Choroid plexus epithelial cell (primary cell): ENCODE data around the gene FAHD1.

ENCODE experiments used
- DNase-seq: peaks from one replicate; pipeline ENCODE4 v3.0.0-alpha.2; 2010; ENCODE audit warnings: low read depth
- H3K4me3 ChIP-seq: 2 replicates; pipeline ENCODE4 v1.5.1; 2011; ENCODE audit warnings: low read depth, mild to moderate bottlenecking, control low read depth, low read length, moderate library complexity
- TF ChIP-seq, protein P1 (sequence below): conservative IDR thresholded peaks from 2 replicates; pipeline ENCODE4 v1.5.1; 2011; ENCODE audit warnings: low read depth, mild to moderate bottlenecking, control low read depth, inconsistent platforms, low read length, moderate library complexity

Gene FAHD1

DNA sequence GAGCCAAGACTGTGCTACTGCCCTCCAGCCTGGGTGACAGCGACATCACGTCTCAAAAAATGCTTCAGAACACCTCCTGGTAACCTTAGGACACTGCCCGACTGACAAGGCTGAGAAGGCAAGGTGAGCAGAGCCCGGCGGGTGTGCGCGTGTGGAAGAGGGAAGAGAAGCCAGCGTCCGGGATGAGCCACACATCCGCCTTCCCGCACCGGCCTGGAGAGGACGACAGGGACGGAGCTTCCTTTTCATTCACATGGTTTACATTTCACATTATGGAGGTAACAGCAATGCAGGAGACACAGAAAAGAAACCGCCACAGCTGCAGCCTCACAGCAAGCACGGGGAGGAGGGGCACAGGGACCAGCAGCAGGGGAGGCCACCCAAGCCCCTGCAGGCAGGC, 16.9 kb upstream of the FAHD1 start:
- DNase-seq = no peak
- TF ChIP-seq, protein P1, sequence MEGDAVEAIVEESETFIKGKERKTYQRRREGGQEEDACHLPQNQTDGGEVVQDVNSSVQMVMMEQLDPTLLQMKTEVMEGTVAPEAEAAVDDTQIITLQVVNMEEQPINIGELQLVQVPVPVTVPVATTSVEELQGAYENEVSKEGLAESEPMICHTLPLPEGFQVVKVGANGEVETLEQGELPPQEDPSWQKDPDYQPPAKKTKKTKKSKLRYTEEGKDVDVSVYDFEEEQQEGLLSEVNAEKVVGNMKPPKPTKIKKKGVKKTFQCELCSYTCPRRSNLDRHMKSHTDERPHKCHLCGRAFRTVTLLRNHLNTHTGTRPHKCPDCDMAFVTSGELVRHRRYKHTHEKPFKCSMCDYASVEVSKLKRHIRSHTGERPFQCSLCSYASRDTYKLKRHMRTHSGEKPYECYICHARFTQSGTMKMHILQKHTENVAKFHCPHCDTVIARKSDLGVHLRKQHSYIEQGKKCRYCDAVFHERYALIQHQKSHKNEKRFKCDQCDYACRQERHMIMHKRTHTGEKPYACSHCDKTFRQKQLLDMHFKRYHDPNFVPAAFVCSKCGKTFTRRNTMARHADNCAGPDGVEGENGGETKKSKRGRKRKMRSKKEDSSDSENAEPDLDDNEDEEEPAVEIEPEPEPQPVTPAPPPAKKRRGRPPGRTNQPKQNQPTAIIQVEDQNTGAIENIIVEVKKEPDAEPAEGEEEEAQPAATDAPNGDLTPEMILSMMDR = no peak
- H3K4me3 ChIP-seq = no peak overlapping the region

DNA sequence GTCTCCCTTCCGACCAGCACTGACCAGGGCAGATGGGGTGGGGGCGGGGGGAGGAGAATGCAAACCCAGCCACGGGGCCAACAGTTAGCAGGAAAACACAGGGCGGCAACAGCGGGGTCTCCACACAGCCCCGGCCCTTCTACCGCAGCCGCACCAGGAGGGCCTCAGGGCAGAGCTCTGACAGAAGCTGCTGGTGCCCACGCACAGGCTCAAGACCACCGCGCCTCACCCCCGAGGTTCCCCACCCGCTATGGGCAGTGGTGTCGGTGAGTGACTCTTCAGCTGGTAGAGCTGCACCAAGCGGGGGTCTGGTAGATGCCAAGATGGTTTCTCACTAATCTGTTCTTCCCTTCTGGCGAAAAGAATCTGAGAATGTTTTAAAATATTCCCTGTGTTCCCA, 16.5 kb upstream of the FAHD1 start:
- TF ChIP-seq, protein P1 = no peak
- H3K4me3 ChIP-seq = no peak overlapping the region
- no peak for DNase-seq

DNA sequence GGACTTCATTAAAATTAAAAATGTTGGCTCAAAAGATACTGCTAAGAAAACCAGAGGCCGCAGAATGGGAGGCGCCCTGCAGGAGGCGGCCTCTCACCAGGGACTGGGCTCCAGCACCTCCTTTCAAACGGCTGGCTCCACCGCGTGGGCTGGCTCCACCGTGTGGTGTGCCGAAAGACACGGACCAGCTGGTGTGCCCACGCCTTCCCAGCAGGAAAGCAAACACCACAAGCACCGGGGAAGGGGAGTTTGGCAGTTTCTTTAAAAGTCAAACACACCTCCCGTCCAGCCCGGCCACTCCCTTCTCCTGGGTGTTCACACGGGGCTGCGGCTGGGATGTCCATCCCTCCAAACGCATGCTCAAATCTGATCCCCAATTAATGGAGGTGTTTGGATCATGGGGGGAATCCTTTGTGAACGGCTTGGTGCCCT, 14.3 kb upstream of the FAHD1 start:
- TF ChIP-seq, protein P1 = peak; percentile 76
- H3K4me3 ChIP-seq = no peak overlapping the region
- peak; percentile 84 for DNase-seq

DNA sequence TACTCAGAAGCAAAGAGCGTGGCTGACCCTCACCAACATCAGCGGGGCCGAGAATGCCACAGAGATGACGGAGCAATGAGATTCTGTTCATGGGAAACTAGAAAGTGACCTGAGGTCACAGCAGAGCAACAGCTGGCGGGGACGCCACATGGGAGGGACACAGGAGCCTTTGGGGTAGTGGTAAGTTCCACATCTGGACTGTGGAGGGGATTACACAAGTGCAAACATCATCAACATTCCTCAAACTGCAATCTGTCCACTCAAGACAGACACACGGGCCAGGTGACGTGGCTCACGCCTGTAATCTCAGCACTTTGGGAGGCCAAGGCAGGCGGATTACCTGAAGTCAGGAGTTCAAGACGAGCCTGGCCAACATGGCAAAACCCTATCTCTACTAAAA, 11.5 kb upstream of the FAHD1 start:
- H3K4me3 ChIP-seq = no peak overlapping the region
- no peak for DNase-seq

DNA sequence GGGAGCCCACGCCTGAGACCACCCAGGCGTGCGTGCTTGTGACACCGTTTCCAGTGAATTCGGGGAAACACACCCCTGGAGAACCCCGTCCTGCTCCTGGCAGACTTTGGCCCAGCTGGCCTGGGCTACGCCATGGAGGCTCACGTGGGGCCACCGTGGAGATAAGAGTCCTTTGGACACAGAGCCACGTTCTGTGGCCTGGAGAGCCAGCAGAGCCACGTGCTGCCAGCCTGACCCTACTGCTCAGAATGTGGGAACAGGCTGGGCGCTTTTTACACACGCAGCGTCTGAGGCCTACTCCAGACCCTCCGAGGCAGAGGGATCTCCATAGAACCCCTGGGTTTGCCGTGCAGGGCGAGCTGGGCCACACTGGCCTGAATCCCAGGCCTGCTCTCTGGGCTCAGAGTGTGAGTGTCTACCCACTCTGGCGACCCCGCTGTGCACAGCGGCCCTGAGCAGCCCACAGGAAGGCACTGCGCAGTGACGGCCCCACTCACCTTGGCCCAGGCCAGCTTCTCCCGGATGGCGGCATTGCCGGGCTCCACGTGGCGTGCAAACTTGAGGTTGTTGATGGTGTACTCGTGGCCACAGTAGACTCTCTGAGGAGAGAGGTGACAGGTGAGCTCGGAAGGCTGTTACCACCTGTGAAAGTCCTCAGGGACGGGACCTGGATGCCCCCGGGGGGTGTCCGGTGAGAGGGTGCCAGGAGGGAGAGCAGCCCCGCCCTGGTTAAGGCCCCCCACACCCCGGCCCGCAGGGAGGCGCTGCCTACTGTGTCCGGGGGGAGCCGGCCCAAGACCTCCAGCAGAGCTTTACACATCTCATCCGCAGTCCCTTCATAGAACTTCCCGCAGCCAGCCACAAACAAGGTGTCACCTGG, 10.4 kb upstream of the FAHD1 start:
- TF ChIP-seq, protein P1 = no peak
- no peak overlapping the region for H3K4me3 ChIP-seq
- no peak for DNase-seq

More for the DNA sequence above, 11.5 kb upstream of the FAHD1 start:
- TF ChIP-seq, protein P1 = no peak

DNA sequence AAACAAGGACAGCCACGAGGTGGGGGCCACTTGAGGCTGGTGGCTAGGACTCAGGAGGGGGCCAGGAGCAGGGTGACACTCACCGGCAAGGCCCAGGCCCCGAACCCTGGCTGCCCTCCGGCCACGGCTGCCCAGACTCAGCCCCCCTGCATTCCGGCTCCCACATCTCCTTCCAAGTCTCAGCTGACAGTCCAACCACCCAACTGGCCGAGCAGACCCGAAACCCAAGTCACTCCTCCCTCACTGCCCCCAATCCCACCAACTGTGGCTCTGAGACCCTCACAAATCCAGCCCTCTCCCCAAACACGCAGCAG, 9.8 kb upstream of the FAHD1 start:
- no peak for DNase-seq
- TF ChIP-seq, protein P1 = no peak
- H3K4me3 ChIP-seq = no peak overlapping the region

DNA sequence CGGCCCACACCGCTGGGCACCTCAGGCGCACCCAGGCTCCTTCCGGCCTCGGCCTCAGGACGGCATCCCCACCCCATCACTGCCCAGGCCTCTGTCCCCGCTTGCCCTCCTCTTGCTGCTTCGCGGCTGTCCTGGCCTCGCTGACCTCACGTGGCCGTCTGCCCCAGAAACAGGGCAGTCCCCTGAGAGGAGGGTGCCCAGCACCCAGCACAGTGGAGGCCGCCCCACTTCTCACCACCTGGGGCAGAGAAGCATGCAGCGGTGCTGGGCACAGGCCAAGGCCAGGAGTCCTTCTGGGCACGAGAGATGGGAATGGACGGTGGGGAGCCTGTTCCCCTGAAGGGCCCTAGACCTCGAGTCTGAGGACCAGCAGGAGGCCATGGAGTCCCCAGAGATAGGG, 9.3 kb upstream of the FAHD1 start:
- TF ChIP-seq, protein P1 = no peak
- no peak overlapping the region for H3K4me3 ChIP-seq

More for the DNA sequence above, 9.3 kb upstream of the FAHD1 start:
- no peak for DNase-seq
